ENCODE measurements around the gene PCDH17.

PCDH17 gene

GRCh38 chr13:57740719-57741118 lies 109.2 kb downstream of the PCDH17 start:
- DNase-seq: no peak

GRCh38 chr13:57748096-57748495 lies 116.6 kb downstream of the PCDH17 start:
- no peak for DNase-seq

- DNase-seq: no peak
Observed at GRCh38 chr13:57760951-57761350, 129.4 kb downstream of the PCDH17 start.

GRCh38 chr13:57763689-57764088 lies 132.1 kb downstream of the PCDH17 start:
- DNase-seq: no peak
